SH-SY5Y (cell line): Measurements from ENCODE around the gene CYB561.

Experiments used
- GATA2 ChIP-seq: IDR thresholded peaks from 2 replicates; pipeline ENCODE4 v1.6.1; 2011; ENCODE audit warnings: mild to moderate bottlenecking, low read depth, low read length
- GATA3 ChIP-seq: IDR thresholded peaks from 2 replicates; pipeline ENCODE4 v1.6.1; 2011; ENCODE audit warnings: low read depth, mild to moderate bottlenecking, low read length, moderate library complexity

The CYB561 gene

GRCh38 chr17:63445954-63446752 is at the start of gene CYB561:
Gene CYB561 (minus strand): TSS chr17:63446306. CDS start chr17:63437547, 8,759 bp downstream.
- TF ChIP-seq GATA2: no peak
- TF ChIP-seq GATA3: no peak

- TF ChIP-seq GATA3 (no peak), GATA2 (no peak)
Measured at GRCh38 chr17:63495491-63495890, 49.4 kb upstream of the CYB561 start.

GRCh38 chr17:63494300-63494928 is 48.3 kb upstream of the CYB561 start:
- TF ChIP-seq GATA3 (no peak), GATA2 (no peak)

GRCh38 chr17:63493411-63493810 is 47.3 kb upstream of the CYB561 start:
- TF ChIP-seq GATA3 (no peak), GATA2 (no peak)

GRCh38 chr17:63492940-63493339 is 46.8 kb upstream of the CYB561 start:
- TF ChIP-seq GATA2 (no peak), GATA3 (no peak)

- TF ChIP-seq GATA2: no peak
- no peak for TF ChIP-seq GATA3
Measured at GRCh38 chr17:63491977-63492618, 46.0 kb upstream of the CYB561 start.

- TF ChIP-seq GATA3 (no peak), GATA2 (no peak)
Measured at GRCh38 chr17:63491413-63491812, 45.3 kb upstream of the CYB561 start.

GRCh38 chr17:63490858-63491400 is 44.8 kb upstream of the CYB561 start:
- TF ChIP-seq GATA2: no peak
- TF ChIP-seq GATA3: no peak

GRCh38 chr17:63490329-63490728 is 44.2 kb upstream of the CYB561 start:
- TF ChIP-seq GATA2 (no peak), GATA3 (no peak)

- no peak for TF ChIP-seq GATA2
- no peak for TF ChIP-seq GATA3
Measured at GRCh38 chr17:63489291-63489690, 43.2 kb upstream of the CYB561 start.

GRCh38 chr17:63488851-63489250 is 42.7 kb upstream of the CYB561 start:
- TF ChIP-seq GATA2: no peak

- no peak for TF ChIP-seq GATA3
- TF ChIP-seq GATA2: no peak
Measured at GRCh38 chr17:63487014-63487339, 40.9 kb upstream of the CYB561 start.

GRCh38 chr17:63486317-63487013 is 40.4 kb upstream of the CYB561 start:
- no peak for TF ChIP-seq GATA2
- no peak for TF ChIP-seq GATA3
